Measurements from ENCODE around the gene BMPER.

Gene BMPER

GRCh38 chr7:34075523-34076370, 170.4 kb downstream of the BMPER start:
- H3K4me3 ChIP-seq (ENCODE audit: low read depth, low read length): no peak overlapping the region
- no peak for DNase-seq (ENCODE audit: low read depth)

GRCh38 chr7:34077168-34077567, 171.8 kb downstream of the BMPER start:
- DNase-seq (ENCODE audit: low read depth): no peak
- H3K4me3 ChIP-seq (ENCODE audit: low read depth, low read length): no peak overlapping the region

GRCh38 chr7:34078864-34079263, 173.5 kb downstream of the BMPER start:
- no peak for DNase-seq (ENCODE audit: low read depth)

GRCh38 chr7:34080513-34080912, 175.2 kb downstream of the BMPER start:
- no peak for DNase-seq (ENCODE audit: low read depth)

More at GRCh38 chr7:34078864-34079263, 173.5 kb downstream of the BMPER start:
- H3K4me3 ChIP-seq (ENCODE audit: low read depth, low read length): no peak overlapping the region

GRCh38 chr7:34081935-34082334, 176.6 kb downstream of the BMPER start:
- no peak for DNase-seq (ENCODE audit: low read depth)
- H3K4me3 ChIP-seq (ENCODE audit: low read depth, low read length): no peak overlapping the region

More at GRCh38 chr7:34080513-34080912, 175.2 kb downstream of the BMPER start:
- no peak overlapping the region for H3K4me3 ChIP-seq (ENCODE audit: low read depth, low read length)

- no peak overlapping the region for H3K4me3 ChIP-seq (ENCODE audit: low read depth, low read length)
- DNase-seq (ENCODE audit: low read depth): no peak
Observed at GRCh38 chr7:34083440-34083839, 178.1 kb downstream of the BMPER start.

- no peak for DNase-seq (ENCODE audit: low read depth)
Observed at GRCh38 chr7:34084651-34085050, 179.3 kb downstream of the BMPER start.

GRCh38 chr7:34086064-34086463, 180.7 kb downstream of the BMPER start:
- DNase-seq (ENCODE audit: low read depth): no peak
- no peak overlapping the region for H3K4me3 ChIP-seq (ENCODE audit: low read depth, low read length)

More at GRCh38 chr7:34084651-34085050, 179.3 kb downstream of the BMPER start:
- no peak overlapping the region for H3K4me3 ChIP-seq (ENCODE audit: low read depth, low read length)

- no peak overlapping the region for H3K4me3 ChIP-seq (ENCODE audit: low read depth, low read length)
Observed at GRCh38 chr7:34086981-34087380, 181.6 kb downstream of the BMPER start.

GRCh38 chr7:34087892-34088891, 182.9 kb downstream of the BMPER start:
- no peak overlapping the region for H3K4me3 ChIP-seq (ENCODE audit: low read depth, low read length)
- DNase-seq (ENCODE audit: low read depth): no peak

More at GRCh38 chr7:34086981-34087380, 181.6 kb downstream of the BMPER start:
- DNase-seq (ENCODE audit: low read depth): no peak

- no peak overlapping the region for H3K4me3 ChIP-seq (ENCODE audit: low read depth, low read length)
- no peak for DNase-seq (ENCODE audit: low read depth)
Observed at GRCh38 chr7:34090816-34091215, 185.5 kb downstream of the BMPER start.

- no peak overlapping the region for H3K4me3 ChIP-seq (ENCODE audit: low read depth, low read length)
- no peak for DNase-seq (ENCODE audit: low read depth)
Observed at GRCh38 chr7:34091321-34091917, 186.1 kb downstream of the BMPER start.

- DNase-seq (ENCODE audit: low read depth): no peak
- H3K4me3 ChIP-seq (ENCODE audit: low read depth, low read length): no peak overlapping the region
Observed at GRCh38 chr7:34093276-34093675, 187.9 kb downstream of the BMPER start.

GRCh38 chr7:34096198-34096651, 190.9 kb downstream of the BMPER start:
- H3K4me3 ChIP-seq (ENCODE audit: low read depth, low read length): no peak overlapping the region
- DNase-seq (ENCODE audit: low read depth): peak; percentile 91

- H3K4me3 ChIP-seq (ENCODE audit: low read depth, low read length): no peak overlapping the region
- DNase-seq (ENCODE audit: low read depth): no peak
Observed at GRCh38 chr7:34096777-34097176, 191.4 kb downstream of the BMPER start.

- H3K4me3 ChIP-seq (ENCODE audit: low read depth, low read length): no peak overlapping the region
- no peak for DNase-seq (ENCODE audit: low read depth)
Observed at GRCh38 chr7:34100661-34101060, 195.3 kb downstream of the BMPER start.

GRCh38 chr7:34104115-34104514, 198.8 kb downstream of the BMPER start:
- no peak for DNase-seq (ENCODE audit: low read depth)

GRCh38 chr7:34104992-34105391, 199.7 kb downstream of the BMPER start:
- no peak overlapping the region for H3K4me3 ChIP-seq (ENCODE audit: low read depth, low read length)

More at GRCh38 chr7:34104115-34104514, 198.8 kb downstream of the BMPER start:
- no peak overlapping the region for H3K4me3 ChIP-seq (ENCODE audit: low read depth, low read length)

GRCh38 chr7:34107276-34107675, 201.9 kb downstream of the BMPER start:
- no peak overlapping the region for H3K4me3 ChIP-seq (ENCODE audit: low read depth, low read length)
- DNase-seq (ENCODE audit: low read depth): peak; percentile 41

More at GRCh38 chr7:34104992-34105391, 199.7 kb downstream of the BMPER start:
- no peak for DNase-seq (ENCODE audit: low read depth)

Data from skeletal muscle cell (primary cell).